SH-SY5Y (cell line): ENCODE results near the gene SFTA2.

Experiments used
- GATA2 ChIP-seq: IDR thresholded peaks from 2 replicates; pipeline ENCODE4 v1.6.1; 2011; ENCODE audit warnings: mild to moderate bottlenecking, low read depth, low read length
- GATA3 ChIP-seq: IDR thresholded peaks from 2 replicates; pipeline ENCODE4 v1.6.1; 2011; ENCODE audit warnings: low read depth, mild to moderate bottlenecking, low read length, moderate library complexity

- TF ChIP-seq GATA2 = no peak
- no peak for TF ChIP-seq GATA3
Observed at GRCh38 chr6:30957716-30958115, 25.7 kb upstream of the SFTA2 start.
